ENCODE measurements around the gene POLR2B. TPM values are rescaled to one million over a fixed set of nuclear protein-coding genes. Genes with fewer than 3 reads are reported as not detected.
"Not testable (repeated sequence)": the region's sequence is repeated elsewhere in the genome, so short reads cannot be mapped to it uniquely, and the experiment has no call there.

POLR2B gene
- total RNA-seq, 1 experiment from 2014 or later = 83.8 TPM

GRCh38 chr4:57053508-57053907 lies 74.8 kb downstream of the POLR2B start:
- no TSS peak for BruUV-seq (replicated peaks)
- Mint-ChIP-seq H3K4me1 (ENCODE audit: low read depth, unreplicated experiment) (peaks cover 10% of the 10 kb centered on the region), H3K9me3 (ENCODE audit: low read depth, unreplicated experiment) (no peaks in the 10 kb centered on the region), H3K27ac (ENCODE audit: unreplicated experiment) (no peak overlapping the region), H3K27me3 (ENCODE audit: unreplicated experiment) (peaks cover 27% of the 10 kb centered on the region), H3K36me3 (ENCODE audit: insufficient read depth, unreplicated experiment) (no peaks in the 10 kb centered on the region), H3K4me3 (ENCODE audit: low read depth, unreplicated experiment) (no peak overlapping the region)
- no peak for DNase-seq
- intact Hi-C loops (cut with micrococcal nuclease; ENCODE audit: unreplicated experiment) = no loop called here
- no peak for TF ChIP-seq CTCF (IDR thresholded peaks at IDR 0.05; ENCODE audit: unreplicated experiment)
- CTCF ChIA-PET = interaction anchor here (0.6 kb wide), 1 partner anchor 667 kb away, joined by 5 read pairs; no protein-coding TSS in a partner anchor

- Mint-ChIP-seq H3K9me3 (ENCODE audit: low read depth, unreplicated experiment) (no peaks in the 10 kb centered on the region), H3K4me1 (ENCODE audit: low read depth, unreplicated experiment) (no peaks in the 10 kb centered on the region)
- BruUV-seq (replicated peaks) = no TSS peak
Measured at GRCh38 chr4:57055886-57056285, 77.2 kb downstream of the POLR2B start.

GRCh38 chr4:57059890-57060716 lies 81.4 kb downstream of the POLR2B start:
- H3K4me3 Mint-ChIP-seq (ENCODE audit: low read depth, unreplicated experiment) = no peak overlapping the region
- no peak for TF ChIP-seq CTCF (IDR thresholded peaks at IDR 0.05; ENCODE audit: unreplicated experiment)
- no peaks in the 10 kb centered on the region for H3K4me1 Mint-ChIP-seq (ENCODE audit: low read depth, unreplicated experiment)
- H3K36me3 Mint-ChIP-seq (ENCODE audit: insufficient read depth, unreplicated experiment) = no peaks in the 10 kb centered on the region
- H3K27ac Mint-ChIP-seq (ENCODE audit: unreplicated experiment) = no peak overlapping the region
- DNase-seq = no peak
- H3K9me3 Mint-ChIP-seq (ENCODE audit: low read depth, unreplicated experiment) = no peaks in the 10 kb centered on the region
- intact Hi-C loops (cut with micrococcal nuclease; ENCODE audit: unreplicated experiment) = no loop called here
- no TSS peak for BruUV-seq (replicated peaks)
- CTCF ChIA-PET = no interaction called here
- peaks cover 8% of the 10 kb centered on the region for H3K27me3 Mint-ChIP-seq (ENCODE audit: unreplicated experiment)

More at GRCh38 chr4:57055886-57056285, 77.2 kb downstream of the POLR2B start:
- CTCF ChIA-PET = interaction anchor here (0.6 kb wide), 1 partner anchor 590 kb away, joined by 4 read pairs; no protein-coding TSS in a partner anchor
- Mint-ChIP-seq H3K4me3 (ENCODE audit: low read depth, unreplicated experiment) (no peak overlapping the region), H3K27me3 (ENCODE audit: unreplicated experiment) (peaks cover 21% of the 10 kb centered on the region), H3K27ac (ENCODE audit: unreplicated experiment) (no peak overlapping the region), H3K36me3 (ENCODE audit: insufficient read depth, unreplicated experiment) (no peaks in the 10 kb centered on the region)
- DNase-seq = no peak
- no peak for TF ChIP-seq CTCF (IDR thresholded peaks at IDR 0.05; ENCODE audit: unreplicated experiment)
- intact Hi-C loops (cut with micrococcal nuclease; ENCODE audit: unreplicated experiment) = no loop called here

- intact Hi-C loops (cut with micrococcal nuclease; ENCODE audit: unreplicated experiment); H3K4me1 Mint-ChIP-seq (ENCODE audit: low read depth, unreplicated experiment); DNase-seq; H3K36me3 Mint-ChIP-seq (ENCODE audit: insufficient read depth, unreplicated experiment); H3K4me3 Mint-ChIP-seq (ENCODE audit: low read depth, unreplicated experiment); CTCF ChIA-PET; BruUV-seq (replicated peaks); H3K27ac Mint-ChIP-seq (ENCODE audit: unreplicated experiment); H3K9me3 Mint-ChIP-seq (ENCODE audit: low read depth, unreplicated experiment); H3K27me3 Mint-ChIP-seq (ENCODE audit: unreplicated experiment): not testable (repeated sequence)
Measured at GRCh38 chr4:57060717-57061067, 82.0 kb downstream of the POLR2B start.

- Mint-ChIP-seq H3K4me1 (ENCODE audit: low read depth, unreplicated experiment) (no peaks in the 10 kb centered on the region), H3K36me3 (ENCODE audit: insufficient read depth, unreplicated experiment) (no peaks in the 10 kb centered on the region), H3K27me3 (ENCODE audit: unreplicated experiment) (no peaks in the 10 kb centered on the region), H3K9me3 (ENCODE audit: low read depth, unreplicated experiment) (no peaks in the 10 kb centered on the region), H3K27ac (ENCODE audit: unreplicated experiment) (no peak overlapping the region), H3K4me3 (ENCODE audit: low read depth, unreplicated experiment) (no peak overlapping the region)
- no peak for TF ChIP-seq CTCF (IDR thresholded peaks at IDR 0.05; ENCODE audit: unreplicated experiment)
- CTCF ChIA-PET = no interaction called here
- BruUV-seq (replicated peaks) = no TSS peak
- DNase-seq = no peak
- intact Hi-C loops (cut with micrococcal nuclease; ENCODE audit: unreplicated experiment) = no loop called here
Measured at GRCh38 chr4:57061395-57061794, 82.7 kb downstream of the POLR2B start.
